ENCODE data around the gene ORAI2. TPM values are rescaled to one million over a fixed set of nuclear protein-coding genes. Genes with fewer than 3 reads are reported as not detected.
"Not testable (repeated sequence)": the region's sequence is repeated elsewhere in the genome, so short reads cannot be mapped to it uniquely, and the experiment has no call there.

ORAI2 gene
- total RNA-seq, 1 donor from 2014 or later = 19.7 TPM

GRCh38 chr7:102446387-102447156, 13.2 kb downstream of the ORAI2 start:
- no peak for DNase-seq (ENCODE audit: low spot score)

- DNase-seq (ENCODE audit: low spot score) = no peak
These were observed 13.9 kb downstream of the ORAI2 start for GRCh38 chr7:102447311-102447710.

GRCh38 chr7:102449136-102449535, 15.8 kb downstream of the ORAI2 start:
- DNase-seq (ENCODE audit: low spot score) = no peak

- no peak for DNase-seq (ENCODE audit: low spot score)
These were observed 16.9 kb downstream of the ORAI2 start for GRCh38 chr7:102450242-102450641.

GRCh38 chr7:102451371-102452054, 18.1 kb downstream of the ORAI2 start:
- DNase-seq (ENCODE audit: low spot score) = no peak

- no peak for DNase-seq (ENCODE audit: low spot score)
These were observed 19.1 kb downstream of the ORAI2 start for GRCh38 chr7:102452451-102452850.

GRCh38 chr7:102453319-102453718, 19.9 kb downstream of the ORAI2 start:
- DNase-seq (ENCODE audit: low spot score) = no peak

GRCh38 chr7:102454468-102454867, 21.1 kb downstream of the ORAI2 start:
- no peak for DNase-seq (ENCODE audit: low spot score)

- DNase-seq (ENCODE audit: low spot score) = not testable (repeated sequence)
These were observed 21.6 kb downstream of the ORAI2 start for GRCh38 chr7:102454932-102455331.

- no peak for DNase-seq (ENCODE audit: low spot score)
These were observed 22.2 kb downstream of the ORAI2 start for GRCh38 chr7:102455596-102455995.

GRCh38 chr7:102456327-102456726, 23.0 kb downstream of the ORAI2 start:
- no peak for DNase-seq (ENCODE audit: low spot score)

- no peak for DNase-seq (ENCODE audit: low spot score)
These were observed 24.1 kb downstream of the ORAI2 start for GRCh38 chr7:102457352-102457924.

GRCh38 chr7:102459221-102459844, 26.0 kb downstream of the ORAI2 start:
- no peak for DNase-seq (ENCODE audit: low spot score)

- DNase-seq (ENCODE audit: low spot score) = no peak
These were observed 27.1 kb downstream of the ORAI2 start for GRCh38 chr7:102460467-102460866.

GRCh38 chr7:102463841-102464576, 30.6 kb downstream of the ORAI2 start:
- no peak for DNase-seq (ENCODE audit: low spot score)

GRCh38 chr7:102464577-102465280, 31.4 kb downstream of the ORAI2 start, which contains the start of the genes ALKBH4 and LRWD1:
Gene ALKBH4 (minus strand): TSS chr7:102464863. CDS start chr7:102464836, 27 bp downstream.
Gene LRWD1 (plus strand): TSS chr7:102464984. CDS start chr7:102465081, 97 bp downstream.
- peak; percentile 94 for DNase-seq (ENCODE audit: low spot score)

- DNase-seq (ENCODE audit: low spot score) = no peak
These were observed 32.7 kb downstream of the ORAI2 start for GRCh38 chr7:102466097-102466496.

GRCh38 chr7:102467581-102468477, 34.5 kb downstream of the ORAI2 start:
- no peak for DNase-seq (ENCODE audit: low spot score)

- DNase-seq (ENCODE audit: low spot score) = no peak
These were observed 35.3 kb downstream of the ORAI2 start for GRCh38 chr7:102468478-102469350.
